DMS 273 treated with DMSO at 0.1 percent for 48 hours (cell line): ENCODE results near the gene CIART.
"Not testable (repeated sequence)": the region's sequence is repeated elsewhere in the genome, so short reads cannot be mapped to it uniquely, and the experiment has no call there.

Experiments
- DNase-seq: peaks from one replicate; lab custom pipeline; 2025; lab: John Stamatoyannopoulos, UW

Gene CIART

DNA sequence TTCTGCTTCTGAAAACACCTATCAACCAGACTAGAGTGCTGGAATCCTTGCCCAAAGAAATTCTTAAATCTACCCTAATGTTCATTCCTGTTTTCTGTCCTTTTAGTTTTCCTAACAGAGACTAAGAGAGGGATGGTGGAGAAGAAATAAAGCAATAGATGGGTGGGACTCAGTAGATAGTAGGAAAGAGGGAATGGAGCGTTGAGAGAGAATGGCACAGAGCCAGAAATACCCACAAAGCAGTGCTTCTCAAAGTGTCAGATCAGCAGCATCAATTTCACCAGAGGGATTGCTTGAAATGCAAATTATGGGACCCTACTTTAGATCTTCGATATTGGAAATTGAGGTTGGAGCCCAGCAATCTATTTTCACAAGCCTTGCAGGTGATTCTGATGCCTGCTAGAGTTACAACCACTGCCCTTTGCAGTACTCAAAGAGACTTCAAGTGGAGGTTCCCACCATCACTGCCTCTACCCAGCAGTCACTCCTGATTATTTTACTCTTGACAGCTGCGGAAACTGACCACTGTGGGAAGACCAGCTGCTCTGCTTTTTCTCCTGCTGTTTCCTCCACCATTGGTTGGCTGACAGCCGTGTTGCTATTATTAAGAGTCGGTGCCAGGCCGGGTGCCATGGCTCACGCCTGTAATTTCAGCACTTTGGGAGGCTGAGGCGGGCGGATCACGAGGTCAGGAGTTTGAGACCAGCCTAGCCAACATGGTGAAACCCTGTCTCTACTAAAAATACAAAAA is 27.6 kb downstream of the CIART start:
- DNase-seq = peak; percentile 95

DNA sequence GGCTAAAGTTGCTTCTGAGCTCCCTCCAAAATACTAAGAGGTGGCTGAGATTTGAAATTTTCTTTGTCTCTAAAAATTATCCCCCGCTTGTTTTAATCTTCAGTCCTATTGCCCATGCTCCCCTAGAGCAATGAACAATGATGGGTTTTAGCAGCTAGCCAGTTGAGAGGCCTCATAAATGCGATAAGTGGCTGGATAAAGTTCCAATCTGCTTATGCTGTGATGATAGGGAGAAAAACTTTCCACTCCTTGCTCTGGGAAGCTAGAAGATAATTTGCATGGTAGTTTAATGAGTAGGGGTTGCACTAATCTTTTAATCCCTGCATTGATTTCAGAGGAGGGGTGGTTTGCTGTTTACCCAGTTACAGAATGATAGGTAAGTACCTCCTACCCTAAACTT is 29.4 kb downstream of the CIART start:
- DNase-seq = no peak

DNA sequence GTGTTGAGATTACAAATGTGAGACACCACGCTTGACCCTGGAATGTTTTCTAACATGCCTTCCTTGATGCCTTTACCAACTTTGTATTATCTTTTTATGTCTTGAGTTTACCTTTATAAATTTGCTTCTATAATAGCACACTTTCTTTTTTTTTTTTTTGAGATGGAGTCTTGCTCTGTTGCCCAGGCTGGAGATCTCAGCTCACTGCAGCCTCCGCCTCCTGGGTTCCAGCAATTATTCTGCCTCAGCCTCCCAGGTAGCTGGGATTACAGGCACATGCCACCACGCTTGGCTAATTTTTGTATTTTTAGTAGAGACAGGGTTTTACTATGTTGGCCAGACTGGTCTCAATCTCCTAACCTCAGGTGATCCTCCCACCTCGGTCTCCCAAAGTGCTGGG is 32.3 kb downstream of the CIART start:
- DNase-seq = not testable (repeated sequence)

DNA sequence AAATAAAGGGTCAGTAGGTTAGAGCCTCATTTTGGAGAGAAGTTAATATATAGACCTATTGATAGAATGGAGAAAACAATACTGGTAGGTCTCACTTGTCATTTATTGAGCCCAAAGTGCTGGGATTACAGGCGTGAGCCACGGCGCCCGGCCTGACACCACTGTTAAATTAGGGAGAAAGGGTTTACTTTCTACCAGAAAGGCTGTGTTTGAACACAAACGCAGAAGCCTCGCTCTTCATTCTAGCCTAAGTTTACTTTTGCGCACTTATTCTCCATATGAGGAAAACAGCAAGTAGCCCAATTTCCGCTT is 38.3 kb downstream of the CIART start:
- DNase-seq = no peak

DNA sequence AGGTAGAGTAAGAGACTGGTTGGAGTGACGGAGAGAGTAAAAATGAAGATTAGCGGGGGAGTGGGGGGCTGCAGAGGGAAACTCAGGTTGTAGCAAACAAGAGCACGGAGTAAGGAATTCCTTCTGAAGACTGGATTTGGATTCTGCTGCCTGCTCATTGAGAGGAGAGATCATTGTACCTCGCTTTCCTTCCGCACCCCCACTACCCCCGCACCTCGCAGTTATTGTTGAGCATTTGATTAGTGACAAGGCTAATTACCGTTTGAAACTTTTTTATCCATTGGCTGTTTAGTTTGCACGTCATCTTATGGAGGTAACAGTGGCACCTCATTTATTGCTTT is 39.4 kb downstream of the CIART start:
- no peak for DNase-seq

DNA sequence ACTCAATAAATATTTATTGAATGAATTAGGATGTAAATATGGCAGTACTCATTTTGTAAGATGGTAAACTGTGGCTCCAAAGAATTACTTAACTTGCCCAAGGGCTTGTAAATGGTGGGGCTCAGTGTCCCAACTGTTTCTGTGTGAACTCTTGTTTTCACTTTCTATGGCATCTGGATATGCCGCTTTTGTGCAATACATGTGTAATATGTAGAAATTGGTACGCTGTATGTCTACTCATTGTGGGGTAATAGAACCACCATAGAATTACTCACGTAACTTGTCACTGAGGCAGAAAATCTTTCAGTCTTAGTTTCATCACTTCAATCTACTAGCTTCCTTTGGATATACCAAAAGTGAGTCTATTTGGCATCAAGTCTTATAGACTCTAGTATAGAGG is 40.0 kb downstream of the CIART start:
- no peak for DNase-seq

DNA sequence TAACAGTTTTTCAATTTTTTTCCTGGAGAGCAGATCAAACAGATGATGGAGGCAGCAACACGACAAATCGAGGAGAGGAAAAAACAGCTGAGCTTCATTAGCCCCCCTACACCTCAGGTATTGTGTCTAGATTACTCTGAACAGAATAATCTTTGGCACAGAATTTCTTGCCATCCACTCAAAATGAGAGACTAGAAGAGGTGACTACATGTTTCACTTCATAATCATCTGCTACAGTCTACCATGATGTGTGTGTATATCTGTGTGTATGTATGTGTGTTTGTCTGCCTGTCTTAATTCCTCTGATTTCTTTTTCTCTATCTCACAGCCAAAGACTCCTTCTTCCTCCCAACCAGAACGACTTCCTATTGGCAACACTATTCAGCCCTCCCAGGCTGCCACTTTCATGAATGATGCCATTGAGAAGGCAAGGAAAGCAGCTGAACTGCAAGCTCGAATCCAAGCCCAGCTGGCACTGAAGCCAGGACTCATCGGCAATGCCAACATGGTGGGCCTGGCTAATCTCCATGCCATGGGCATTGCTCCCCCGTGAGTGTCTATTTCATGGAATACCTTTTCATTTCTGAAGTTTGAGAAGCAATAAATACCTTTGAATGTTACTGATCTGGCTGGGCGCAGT is 50.4 kb downstream of the CIART start:
- no peak for DNase-seq
